HepG2 (cell line): ENCODE results near the gene MSGN1. TPM values are rescaled to one million over a fixed set of nuclear protein-coding genes. Genes with fewer than 3 reads are reported as not detected.

Experiments
- ATAC-seq: fragments of 200-7000 bp; cut with Tn5 transposase; 3 replicates; pipeline ENCODE4 v1.9.1; 2020; ENCODE audit warnings: mild to moderate bottlenecking, moderate library complexity
- BruUV-seq: library from RNA; stranded (reverse); fragments of 400-500 nt; replicated peaks from 2 replicates; lab custom pipeline; 2021; lab: Mats Ljungman, UMichigan
- CTCF ChIA-PET: fragments of 300-600 bp; formaldehyde crosslinking; extraction: SDS; loops from one replicate; lab custom pipeline; 2021; ENCODE audit warnings: low total read pairs, inconsistent platforms, low intra/inter-chr PET ratio; lab: Yijun Ruan, JAX
- POLR2A ChIA-PET: fragments of 350-600 bp; sonication (Branson Sonifier 250); formaldehyde crosslinking; loops from one replicate; lab custom pipeline; 2020; ENCODE audit warnings: antibody characterized with exemption, inconsistent platforms; lab: Yijun Ruan, JAX
- DNase-seq: peaks from one replicate; pipeline ENCODE4 v3.0.0-alpha.2; 2015; ENCODE audit warnings: low spot score
- FAIRE-seq: peaks from 3 replicates; lab custom pipeline; 2011; peaks lifted over from hg19 to GRCh38; lab: Jason Lieb, UNC
- H2AFZ ChIP-seq: one replicate; pipeline ENCODE4 v1.6.1; 2011; ENCODE audit warnings: low read length, inconsistent platforms
- H3K27ac ChIP-seq: fragments of 300-600 bp; 3 replicates; pipeline ENCODE4 v1.8.0; 2011; ENCODE audit warnings: mixed run types, mild to moderate bottlenecking, mixed read lengths, low read length, inconsistent platforms; ENCODE audit not compliant: insufficient read depth; ENCODE audit errors: extremely low read length
- H3K27me3 ChIP-seq, 2 experiments: fragments of 200-600 bp in 1 of 2; 2 replicates in 1 of 2; 3 replicates in 1 of 2; pipeline versions ENCODE4 v1.6.0 to v1.8.0; 2011; ENCODE audit warnings: low read length in 2 of 2, mild to moderate bottlenecking in 2 of 2, moderate library complexity in 2 of 2, inconsistent platforms in 1 of 2; ENCODE audit not compliant: insufficient read depth in 2 of 2, control insufficient read depth in 1 of 2
- H3K36me3 ChIP-seq, 2 experiments: fragments of 200-600 bp in 1 of 2; replicated peaks in 1 of 2; 2 replicates in 1 of 2; 3 replicates in 1 of 2; pipeline versions ENCODE4 v1.5.1 to v1.8.0; 2011; ENCODE audit warnings: low read length in 2 of 2, inconsistent platforms in 1 of 2; ENCODE audit not compliant: insufficient read depth in 2 of 2, control insufficient read depth in 1 of 2
- H3K4me1 ChIP-seq: 2 replicates; pipeline ENCODE4 v1.5.1; 2012; ENCODE audit warnings: low read length, inconsistent platforms; ENCODE audit not compliant: insufficient read depth
- H3K4me2 ChIP-seq: 2 replicates; pipeline ENCODE4 v1.6.0; 2011; ENCODE audit warnings: low read depth, low read length, inconsistent platforms
- H3K4me3 ChIP-seq, 3 experiments: fragments of 200-600 bp in 1 of 3; sonication (generic), shearing (Covaris generic) in 1 of 3; replicated peaks in 1 of 3; 2 replicates each; pipeline ENCODE4 v1.5.1; 2011 to 2016; ENCODE audit warnings: low read length in 3 of 3, inconsistent platforms in 2 of 3, low read depth in 2 of 3, mild to moderate bottlenecking in 2 of 3, control low read depth in 1 of 3, mixed read lengths in 1 of 3; ENCODE audit not compliant: insufficient read depth in 1 of 3
- H3K79me2 ChIP-seq: one replicate; pipeline ENCODE4 v1.6.1; 2011; ENCODE audit warnings: low read length, inconsistent platforms; ENCODE audit not compliant: insufficient read depth
- H3K9ac ChIP-seq: 2 replicates; pipeline ENCODE4 v1.6.0; 2011; ENCODE audit warnings: mild to moderate bottlenecking, low read depth, low read length, inconsistent platforms; ENCODE audit not compliant: insufficient read depth
- H3K9me3 ChIP-seq: 2 replicates; pipeline ENCODE4 v1.5.1; 2012; ENCODE audit warnings: mild to moderate bottlenecking, low read length
- H4K20me1 ChIP-seq: 2 replicates; pipeline ENCODE4 v1.6.0; 2011; ENCODE audit warnings: inconsistent platforms, mild to moderate bottlenecking, low read length, moderate library complexity; ENCODE audit not compliant: insufficient read depth
- CBFB ChIP-seq: sonication (generic); formaldehyde crosslinking; IDR thresholded peaks from 2 replicates; pipeline ENCODE4 v1.4.0; 2020; ENCODE audit warnings: missing genetic modification reagents
- FOSL2 ChIP-seq: sonication (generic); formaldehyde crosslinking; IDR thresholded peaks from 2 replicates; pipeline ENCODE4 v1.4.0; 2020; ENCODE audit warnings: missing genetic modification reagents
- ISX ChIP-seq: sonication (generic); formaldehyde crosslinking; conservative IDR thresholded peaks from 2 replicates; pipeline ENCODE4 v1.5.0; 2020; ENCODE audit warnings: missing genetic modification reagents
- MAF1 ChIP-seq: sonication (generic); formaldehyde crosslinking; IDR thresholded peaks from 2 replicates; pipeline ENCODE4 v1.5.0; 2020; ENCODE audit warnings: missing genetic modification reagents, borderline replicate concordance
- MED1 ChIP-seq: sonication (generic); formaldehyde crosslinking; IDR thresholded peaks from 2 replicates; pipeline ENCODE4 v1.4.0; 2020; ENCODE audit warnings: missing genetic modification reagents
- NCOR1 ChIP-seq: fragments of 200-600 bp; sonication (generic); IDR thresholded peaks from 2 replicates; pipeline ENCODE4 v1.7.0; 2017; ENCODE audit warnings: antibody characterized with exemption, low read length, borderline replicate concordance
- SOX6 ChIP-seq, 2 experiments: fragments of 450-650 bp in 1 of 2; sonication (generic) in 1 of 2; formaldehyde crosslinking in 1 of 2; IDR thresholded peaks; 2 replicates each; pipeline versions ENCODE4 v1.4.0 to v1.6.1; 2017 to 2020; ENCODE audit warnings: antibody characterized with exemption in 1 of 2, mild to moderate bottlenecking in 1 of 2, missing genetic modification reagents in 1 of 2
- TBX3 ChIP-seq: fragments of 450-650 bp; IDR thresholded peaks from 2 replicates; pipeline ENCODE4 v1.6.1; 2017; ENCODE audit warnings: antibody characterized with exemption, mild to moderate bottlenecking, inconsistent platforms, borderline replicate concordance
- ZNF33B ChIP-seq: sonication (generic); formaldehyde crosslinking; IDR thresholded peaks from 2 replicates; pipeline ENCODE4 v1.5.1; 2020; ENCODE audit warnings: mild to moderate bottlenecking, missing genetic modification reagents
- ZNF660 ChIP-seq: sonication (generic); formaldehyde crosslinking; IDR thresholded peaks from 2 replicates; pipeline ENCODE4 v1.5.1; 2020; ENCODE audit warnings: mild to moderate bottlenecking, low read depth, missing genetic modification reagents, borderline replicate concordance
- ZNF782 ChIP-seq: sonication (generic); formaldehyde crosslinking; IDR thresholded peaks from 2 replicates; pipeline ENCODE4 v1.4.0; 2020; ENCODE audit warnings: missing genetic modification reagents, mild to moderate bottlenecking, borderline replicate concordance
- WGBS: methylation state at CpG from one replicate; pipeline ENCODE4 v1.1.6; 2017; ENCODE audit warnings: low lambda C conversion rate; 5-methylcytosine and 5-hydroxymethylcytosine counted together
- in situ Hi-C: cut with HindIII; loops from 2 replicates; pipeline ENCODE4 v1.10.0; 2017; ENCODE audit warnings: low pct_unique_long_range_greater_than_20kb; ENCODE audit not compliant: extremely low pct_ligation_motif_present
- intact Hi-C: fragments of 100-400 bp; cut with micrococcal nuclease; formaldehyde crosslinking; loops from one replicate; pipeline ENCODE4 v1.10.0; 2022; ENCODE audit not compliant: unreplicated experiment
- polyA plus RNA-seq, 8 experiments: library from polyadenylated mRNA; depleted of rRNA in 3 of 8; stranded (reverse) in 7 of 8; unstranded in 1 of 8; fragments of >200 nt; fragmentation: Illumina TruSeq in 4 of 8; extraction: Trizol in 4 of 8; gene quantifications; 2 replicates each; pipeline versions ENCODE4 v1.2.1 to v1.2.3, GENCODE V29; 2011 to 2016; ENCODE audit warnings: low read depth in 4 of 8, missing spikeins in 1 of 8, mixed read lengths in 1 of 8; ENCODE audit not compliant: insufficient read depth in 1 of 8
- total RNA-seq, 5 experiments: library from RNA; depleted of rRNA; stranded (reverse); fragments of >200 nt; fragmentation: Illumina TruSeq; extraction: Trizol; gene quantifications; 2 replicates each; pipeline ENCODE4 v1.2.3, GENCODE V29; 2016; ENCODE audit warnings: low read depth in 1 of 5
- TF ChIP-seq, protein P1 (sequence below): sonication (generic); formaldehyde crosslinking; IDR thresholded peaks from 2 replicates; pipeline ENCODE4 v1.4.0; 2020; ENCODE audit warnings: mild to moderate bottlenecking, missing genetic modification reagents

Gene MSGN1
- total and polyA plus RNA-seq, 2 of the 13 experiments (the other 11 are each of a cell fraction or from before 2014, with no cell fraction given): not detected

DNA sequence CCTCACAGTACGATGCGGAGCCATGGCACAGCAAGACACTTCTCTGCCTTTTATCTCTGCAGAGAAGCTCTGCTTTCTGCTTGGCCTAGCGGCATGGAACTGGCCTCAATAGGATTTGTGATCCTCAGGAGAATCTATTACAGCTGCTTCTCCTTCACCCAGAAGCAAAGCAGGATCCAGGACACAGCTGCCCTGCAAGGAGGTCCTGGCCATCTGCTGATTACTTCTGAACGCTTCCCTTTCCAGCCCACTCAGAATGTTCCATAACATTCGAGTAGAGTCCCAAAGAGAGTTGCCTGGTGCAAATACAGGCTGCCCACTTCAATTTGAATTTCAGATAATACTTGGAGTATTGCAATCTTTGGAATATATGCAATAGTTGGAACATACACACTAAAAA, 33.0 kb downstream of the MSGN1 start:
- DNase-seq: no peak
- Histone ChIP-seq H3K4me3 (no peak overlapping the region), H3K27ac (no peak overlapping the region), H3K79me2 (no peaks in the 10 kb centered on the region), H3K4me1 (no peaks in the 10 kb centered on the region), H3K36me3 (no peaks in the 10 kb centered on the region), H4K20me1 (no peaks in the 10 kb centered on the region), H3K4me2 (no peak overlapping the region), H3K27me3 (peaks cover 0 to 10% of the 10 kb centered on the region in 2 experiments; a peak in 2 of 5 replicates), H3K9me3 (no peaks in the 10 kb centered on the region), H3K9ac (no peak overlapping the region), H2AFZ (no peak overlapping the region)
- ChIA-PET CTCF (no interaction called here), POLR2A (no interaction called here)
- WGBS: 34% methylated on average over 5 of the region's 5 CpGs
- intact Hi-C loops: no loop called here
- in situ Hi-C loops: no loop called here
- no TSS peak for BruUV-seq
- no peak for FAIRE-seq
- no peak for TF ChIP-seq ZNF33B
- no peak for TF ChIP-seq MAF1 (CRISPR knock-in tag)
- TF ChIP-seq, protein P1, sequence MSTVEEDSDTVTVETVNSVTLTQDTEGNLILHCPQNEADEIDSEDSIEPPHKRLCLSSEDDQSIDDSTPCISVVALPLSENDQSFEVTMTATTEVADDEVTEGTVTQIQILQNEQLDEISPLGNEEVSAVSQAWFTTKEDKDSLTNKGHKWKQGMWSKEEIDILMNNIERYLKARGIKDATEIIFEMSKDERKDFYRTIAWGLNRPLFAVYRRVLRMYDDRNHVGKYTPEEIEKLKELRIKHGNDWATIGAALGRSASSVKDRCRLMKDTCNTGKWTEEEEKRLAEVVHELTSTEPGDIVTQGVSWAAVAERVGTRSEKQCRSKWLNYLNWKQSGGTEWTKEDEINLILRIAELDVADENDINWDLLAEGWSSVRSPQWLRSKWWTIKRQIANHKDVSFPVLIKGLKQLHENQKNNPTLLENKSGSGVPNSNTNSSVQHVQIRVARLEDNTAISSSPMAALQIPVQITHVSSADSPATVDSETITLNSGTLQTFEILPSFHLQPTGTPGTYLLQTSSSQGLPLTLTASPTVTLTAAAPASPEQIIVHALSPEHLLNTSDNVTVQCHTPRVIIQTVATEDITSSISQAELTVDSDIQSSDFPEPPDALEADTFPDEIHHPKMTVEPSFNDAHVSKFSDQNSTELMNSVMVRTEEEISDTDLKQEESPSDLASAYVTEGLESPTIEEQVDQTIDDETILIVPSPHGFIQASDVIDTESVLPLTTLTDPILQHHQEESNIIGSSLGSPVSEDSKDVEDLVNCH: no peak
- TF ChIP-seq FOSL2: no peak
- ATAC-seq: no peak

DNA sequence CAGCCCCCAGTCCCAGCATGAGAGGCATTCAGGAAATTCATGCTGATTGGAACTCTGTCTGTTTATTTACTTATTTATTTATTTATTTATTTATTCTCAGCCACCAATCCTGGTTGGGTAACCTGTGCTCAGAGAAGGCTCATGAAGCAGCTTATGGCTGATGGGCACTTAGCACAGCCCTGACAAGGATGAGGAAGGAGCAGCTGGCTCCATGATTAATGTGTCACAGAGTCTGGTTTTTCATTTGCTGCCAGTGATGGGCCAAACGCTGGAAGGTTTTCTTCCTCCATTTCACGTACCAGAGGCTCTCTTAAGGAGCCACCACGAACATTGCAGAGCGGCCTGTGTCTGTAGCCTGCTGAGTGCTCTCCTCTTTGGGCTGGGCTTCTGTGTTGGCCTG, 33.9 kb downstream of the MSGN1 start:
- ChIA-PET CTCF (interaction anchor here (2.3 kb wide), 1 partner anchor 528 kb away, joined by 34 read pairs; no protein-coding TSS in a partner anchor), POLR2A (no interaction called here)
- Histone ChIP-seq H3K4me2 (no peak overlapping the region), H3K27me3 (peaks cover 0 to 10% of the 10 kb centered on the region in 2 experiments; a peak in 2 of 5 replicates), H3K36me3 (no peaks in the 10 kb centered on the region), H3K9ac (no peak overlapping the region), H2AFZ (no peak overlapping the region), H3K9me3 (no peaks in the 10 kb centered on the region), H3K4me1 (no peaks in the 10 kb centered on the region), H3K4me3 (no peak overlapping the region), H4K20me1 (no peaks in the 10 kb centered on the region), H3K27ac (no peak overlapping the region), H3K79me2 (no peaks in the 10 kb centered on the region)
- no peak for FAIRE-seq
- BruUV-seq: no TSS peak
- ATAC-seq: no peak
- in situ Hi-C loops: loop anchor here (5.0 kb wide), 2 partner anchors 302 to 527 kb away; no protein-coding TSS in a partner anchor
- TF ChIP-seq ZNF660 (no peak), ZNF782 (CRISPR knock-in tag) (no peak), TBX3 (no peak), CBFB (CRISPR knock-in tag) (no peak), MED1 (CRISPR knock-in tag) (no peak), ISX (CRISPR knock-in tag) (no peak), NCOR1 (no peak), SOX6 (IDR thresholded peaks at IDR 0.05) (no peak), SOX6 (CRISPR knock-in tag; IDR thresholded peaks at IDR 0.05) (no peak)
- DNase-seq: no peak
- 2% methylated on average over 4 of the region's 4 CpGs for whole genome bisulfite sequencing
- intact Hi-C loops: loop anchor here (2.0 kb wide), 1 partner anchor 69 kb away; no protein-coding TSS in a partner anchor
